ENCODE data around the gene SLC25A2.

SLC25A2 gene

DNA sequence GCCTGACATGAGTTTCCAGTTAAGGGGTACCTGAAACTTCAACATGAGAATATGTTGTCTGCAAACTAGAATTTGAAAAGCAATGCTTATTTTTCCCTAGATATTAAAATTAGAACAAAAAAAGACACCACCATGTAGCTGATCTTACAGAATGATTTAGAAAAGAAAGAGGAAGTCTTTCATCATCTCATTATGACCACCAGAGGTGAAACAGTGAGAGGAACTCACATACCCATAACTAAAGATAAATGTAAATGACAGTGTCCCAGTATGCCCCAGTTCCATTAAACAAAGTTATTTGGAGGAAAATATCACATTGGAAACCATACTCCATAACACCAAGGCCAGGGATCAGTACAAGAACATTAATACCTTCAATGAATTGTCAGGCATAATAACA is 9.9 kb upstream of the SLC25A2 start:
- DNase-seq, result no peak

DNA sequence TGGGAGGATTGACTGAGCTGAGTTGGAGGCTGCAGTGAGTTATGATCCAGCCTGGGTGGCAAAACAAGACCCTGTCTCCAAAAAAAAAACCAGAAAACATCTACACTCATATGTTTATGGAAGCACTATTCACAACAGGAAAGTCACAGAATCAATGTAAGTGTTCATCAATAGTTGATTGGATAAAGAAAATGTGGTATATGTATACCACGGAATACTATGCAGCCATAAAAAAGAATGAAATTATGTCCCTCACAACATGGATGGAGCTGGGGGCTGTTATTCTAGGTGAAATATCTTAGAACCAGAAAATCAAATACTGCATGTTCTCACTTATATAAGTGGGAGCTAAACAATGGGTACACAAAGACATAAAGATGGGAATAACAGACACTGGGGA is 2.8 kb upstream of the SLC25A2 start:
- no peak for DNase-seq

DNA sequence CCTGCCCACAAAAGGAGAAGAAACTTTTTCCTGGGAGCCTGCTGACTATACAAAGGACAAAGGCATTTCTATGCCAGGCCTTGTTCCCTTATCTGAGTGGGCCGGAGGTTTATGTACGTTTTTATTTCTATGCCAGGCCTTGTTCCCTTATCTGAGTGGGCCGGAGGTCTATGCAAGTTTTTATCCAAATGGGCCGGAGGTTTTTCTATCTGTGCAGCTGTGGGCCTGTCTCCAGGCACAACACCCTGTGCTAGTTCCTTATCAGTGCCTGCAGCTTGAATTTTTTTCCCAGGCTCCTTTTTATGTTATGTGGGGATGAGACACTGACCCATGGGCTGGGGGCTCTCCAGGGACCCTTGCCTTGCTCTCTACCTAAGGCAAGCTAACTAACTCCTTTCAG is 5.5 kb downstream of the SLC25A2 start:
- DNase-seq, result no peak

DNA sequence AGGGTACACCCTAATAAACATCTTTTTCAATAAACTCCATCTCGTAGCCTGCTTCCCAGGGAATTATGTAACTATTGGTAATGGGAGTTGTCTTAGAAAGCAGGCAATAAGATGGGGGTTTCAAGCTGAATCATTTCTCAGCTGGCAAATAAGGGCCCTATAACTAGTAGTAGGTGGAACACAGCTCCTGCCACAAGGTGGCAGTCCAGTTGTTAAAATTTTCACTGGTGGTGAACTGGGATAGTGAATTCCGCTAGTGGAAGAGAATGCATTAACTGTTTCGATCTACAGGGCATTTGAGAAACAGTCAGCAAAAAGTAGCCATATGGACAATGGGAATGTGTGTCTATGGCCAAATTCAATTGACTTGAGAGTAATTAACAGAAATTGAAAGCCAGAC is 30.9 kb downstream of the SLC25A2 start:
- DNase-seq, result no peak

DNA sequence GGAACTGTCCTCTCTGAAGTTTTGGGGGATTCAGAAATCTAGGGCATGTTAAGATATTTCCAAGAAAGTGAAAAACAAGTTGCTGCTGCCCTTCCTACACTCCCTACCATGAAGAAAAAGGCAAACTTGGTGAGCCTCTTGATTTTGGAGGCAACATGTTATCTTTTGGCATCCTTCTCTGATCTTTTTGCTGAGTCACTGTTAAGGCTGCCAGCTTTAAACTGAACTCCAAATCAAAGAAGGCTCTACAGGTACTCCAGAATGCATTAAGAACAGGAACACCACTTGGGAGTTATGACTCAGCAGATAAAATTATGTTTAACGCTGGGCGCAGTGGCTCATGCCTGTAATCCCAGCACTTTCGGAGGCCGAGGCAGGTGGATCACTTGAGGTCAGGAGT is 34.7 kb downstream of the SLC25A2 start:
- no peak for DNase-seq

DNA sequence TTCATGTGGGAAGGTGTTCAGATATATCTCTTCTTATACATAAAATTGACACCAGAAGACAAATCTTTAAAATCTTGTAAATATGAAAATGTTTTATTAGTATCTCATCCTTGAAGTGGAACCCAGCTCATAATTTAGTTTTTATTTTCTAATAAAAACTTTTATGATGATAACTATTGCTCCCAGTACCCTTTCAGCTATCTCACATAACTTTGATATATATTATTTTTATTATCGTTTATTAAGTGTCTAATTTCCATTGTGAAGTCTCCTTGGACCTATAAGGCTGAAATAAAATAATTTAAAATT is 42.7 kb downstream of the SLC25A2 start:
- no peak for DNase-seq

DNA sequence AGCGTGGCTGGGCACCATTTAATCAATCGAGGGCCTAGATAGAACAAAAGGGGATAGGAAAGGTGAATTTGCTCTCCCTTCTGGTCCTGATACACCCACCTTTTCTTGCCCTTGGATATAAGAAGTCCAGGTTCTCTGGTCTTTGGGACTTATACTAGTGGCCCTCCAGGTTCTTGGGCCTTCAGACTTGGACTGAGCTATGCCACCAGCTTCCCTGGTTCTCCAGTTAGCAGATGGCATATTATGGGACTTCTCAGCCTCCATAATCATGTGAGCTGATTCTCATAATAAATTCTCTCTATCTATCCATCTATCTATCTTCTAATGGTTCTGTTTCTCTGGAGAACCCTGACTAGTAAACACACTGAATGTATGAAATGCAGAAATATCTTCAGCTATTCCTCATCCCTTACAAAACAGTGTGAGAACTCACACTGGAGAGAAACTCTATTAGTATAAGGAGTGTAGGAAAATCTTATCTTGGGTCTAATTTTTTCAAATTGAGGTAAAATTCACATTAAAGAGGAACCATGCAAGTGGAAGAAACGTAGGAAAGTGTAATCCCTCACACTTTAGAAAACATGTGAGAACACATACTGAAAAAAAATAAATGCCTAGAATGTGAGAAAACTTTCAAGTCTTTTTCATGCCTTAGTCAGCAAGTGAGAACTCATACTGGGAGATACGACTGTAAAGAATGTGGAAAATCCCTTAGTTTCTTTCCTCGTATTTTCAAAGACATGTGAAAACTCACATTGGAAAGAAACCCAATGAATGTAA is 43.2 kb downstream of the SLC25A2 start:
- DNase-seq, result no peak

DNA sequence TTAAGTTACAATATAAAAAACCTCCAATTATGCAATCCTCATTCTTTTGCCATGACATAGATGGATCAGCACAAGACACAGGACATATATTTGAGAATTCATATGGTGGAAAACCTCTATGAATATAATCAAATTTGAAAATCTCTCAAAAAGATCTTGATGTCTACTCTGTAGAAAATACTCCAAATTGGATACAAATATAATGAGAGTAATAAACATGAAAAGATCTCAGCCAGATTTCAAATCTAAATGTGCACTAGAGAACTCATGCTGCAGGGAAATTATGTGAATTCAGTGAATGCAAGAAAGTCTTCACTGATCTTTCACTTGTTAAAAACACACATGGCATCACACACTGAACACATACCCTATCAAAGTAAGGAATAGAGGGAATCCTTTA is 44.9 kb downstream of the SLC25A2 start:
- no peak for DNase-seq

DNA sequence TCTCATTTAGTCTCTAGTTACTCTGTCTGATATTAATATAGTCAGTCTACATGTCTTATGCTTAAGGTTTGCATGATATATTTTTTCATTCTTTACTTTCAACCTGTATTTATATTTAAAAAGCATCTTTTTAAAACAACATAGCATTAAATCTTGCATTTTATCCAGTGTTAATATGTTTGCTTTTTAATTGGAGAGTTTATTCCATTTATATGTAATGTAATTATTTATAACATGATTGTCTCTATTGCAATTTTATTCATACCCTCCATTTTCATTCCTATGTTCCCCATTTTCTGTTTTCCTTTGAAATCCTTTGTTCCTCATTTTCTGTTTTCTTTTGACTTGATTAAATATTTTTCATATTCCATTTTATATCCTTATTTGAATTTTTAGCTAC is 45.4 kb downstream of the SLC25A2 start:
- DNase-seq, result no peak

All from femur (tissue), 1 donor.